ENCODE measurements around the gene MCM3.

GRCh38 chr6:52301326-52301725 is 16.8 kb upstream of the MCM3 start:
- no peak for TF ChIP-seq CTCF (IDR thresholded peaks at IDR 0.05)
- TF ChIP-seq POLR2A (IDR thresholded peaks at IDR 0.05): no peak

Measured in heart left ventricle (tissue), 13 donors.